ENCODE measurements around the gene KCNQ1OT1.

KCNQ1OT1 gene

GRCh38 chr11:2665526-2666400 lies 34.0 kb downstream of the KCNQ1OT1 start:
- no peak for DNase-seq

- no peak for DNase-seq
Observed at GRCh38 chr11:2664791-2665525, 34.8 kb downstream of the KCNQ1OT1 start.

- no peak for DNase-seq
Observed at GRCh38 chr11:2664376-2664775, 35.4 kb downstream of the KCNQ1OT1 start.

DNA sequence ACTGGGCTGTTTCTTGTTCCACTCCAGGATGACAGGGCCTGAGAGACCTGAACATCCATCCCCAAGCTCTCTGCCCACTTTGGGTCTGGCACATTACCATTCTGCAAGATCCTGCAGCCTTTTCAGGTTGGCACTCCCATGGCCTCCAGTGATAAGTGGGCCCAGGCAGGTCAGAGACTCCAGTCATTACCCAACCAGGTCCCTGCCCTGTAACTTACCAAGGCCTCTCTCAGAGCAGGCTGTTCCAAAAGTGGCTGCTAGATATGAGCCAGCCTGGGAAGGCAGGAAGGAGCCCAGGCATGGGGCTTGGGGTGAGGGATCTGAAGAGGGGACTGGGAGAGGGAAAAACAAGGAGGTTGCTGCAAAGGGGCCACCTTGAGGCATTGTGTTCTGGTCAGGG lies 35.9 kb downstream of the KCNQ1OT1 start:
- DNase-seq: no peak

DNA sequence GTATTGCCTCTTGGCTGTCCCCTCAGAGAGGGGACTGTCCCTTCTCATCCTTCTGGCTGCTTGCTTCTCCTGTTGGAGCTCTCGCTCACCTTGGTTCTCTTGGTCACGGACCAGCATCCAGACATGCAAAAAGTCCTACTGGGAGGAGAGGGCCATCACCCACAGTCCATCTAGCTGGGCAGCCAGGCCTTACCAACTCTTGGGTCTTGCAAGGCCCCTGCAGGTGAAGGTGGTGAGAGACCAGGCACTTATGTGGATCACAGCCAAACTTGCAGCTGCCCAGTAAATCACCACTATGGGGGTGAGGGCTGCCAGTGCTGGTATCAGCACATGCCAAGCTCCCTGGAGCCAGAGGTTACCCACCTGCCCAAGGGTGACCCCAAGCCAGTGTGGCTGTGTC lies 36.3 kb downstream of the KCNQ1OT1 start:
- DNase-seq: no peak

DNA sequence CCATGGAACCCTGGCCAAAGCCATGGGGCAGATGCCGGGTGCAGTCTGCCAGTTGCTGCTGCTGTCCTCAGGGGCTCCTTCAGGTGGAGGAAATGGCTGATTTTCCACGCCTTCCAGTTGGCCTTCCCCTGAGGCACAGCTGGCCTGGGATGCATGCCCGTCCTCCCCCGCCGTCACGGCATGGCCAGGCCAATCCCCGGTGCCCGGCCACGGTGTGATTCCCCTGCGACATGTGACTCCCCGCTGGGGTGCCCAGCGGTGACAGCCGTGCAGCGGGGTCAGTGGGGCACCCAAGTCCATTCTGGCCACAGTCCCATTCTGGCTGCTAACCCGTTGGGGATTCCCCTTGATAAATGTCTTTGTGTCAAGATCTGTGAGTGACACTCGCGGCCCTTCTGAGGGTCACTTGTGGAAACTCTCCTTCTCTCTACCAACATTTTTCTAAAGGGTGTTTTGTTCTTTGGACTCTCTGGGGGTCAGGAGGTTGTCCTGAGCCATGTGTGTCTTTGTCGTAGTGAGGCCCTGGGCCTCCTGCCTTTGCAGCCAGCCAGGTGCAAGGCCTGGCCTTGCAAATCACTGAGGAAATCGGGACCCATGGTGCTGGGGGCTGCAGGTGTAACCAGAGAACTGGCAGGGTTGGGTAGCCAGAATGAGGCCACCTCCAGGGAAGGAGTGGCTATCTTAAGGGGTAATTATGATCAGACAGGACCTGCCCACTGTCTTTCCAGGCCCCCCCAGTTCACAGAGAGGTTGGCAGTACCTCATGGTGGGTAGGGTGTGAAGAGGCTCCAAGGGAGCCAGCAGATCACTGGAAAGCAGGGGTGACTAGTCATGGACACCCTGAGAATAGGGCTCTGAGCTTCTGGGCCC lies 37.1 kb downstream of the KCNQ1OT1 start:
- no peak for DNase-seq

GRCh38 chr11:2662024-2662312 lies 37.8 kb downstream of the KCNQ1OT1 start:
- no peak for DNase-seq

- no peak for DNase-seq
Observed at GRCh38 chr11:2661173-2662023, 38.4 kb downstream of the KCNQ1OT1 start.

DNA sequence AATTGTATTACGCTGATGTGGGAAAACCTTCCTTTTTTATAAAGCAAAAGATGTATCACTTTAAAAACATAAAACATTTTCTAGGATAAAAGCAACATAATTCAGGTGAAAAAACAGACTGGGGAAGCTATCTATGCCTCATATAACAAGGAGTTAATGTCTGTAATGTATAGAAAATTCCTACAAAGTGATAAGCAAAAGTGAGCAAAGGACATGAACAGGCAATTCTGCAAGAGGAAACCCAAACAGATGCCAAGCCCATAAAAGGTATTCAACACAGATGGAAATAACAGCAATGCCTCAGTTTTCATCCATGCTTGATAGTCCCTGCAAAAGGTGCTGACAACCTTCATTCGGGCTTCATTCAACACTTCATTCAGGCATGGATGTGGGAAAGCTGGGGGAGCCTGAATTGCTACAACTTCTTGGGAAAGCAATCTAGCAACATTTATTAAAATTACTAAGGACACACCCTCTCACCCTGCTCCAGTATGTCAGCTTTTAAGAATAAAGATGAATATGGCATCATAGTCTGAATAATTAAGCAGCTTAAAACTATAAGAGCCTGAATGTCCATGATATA lies 39.3 kb downstream of the KCNQ1OT1 start:
- DNase-seq: no peak

DNA sequence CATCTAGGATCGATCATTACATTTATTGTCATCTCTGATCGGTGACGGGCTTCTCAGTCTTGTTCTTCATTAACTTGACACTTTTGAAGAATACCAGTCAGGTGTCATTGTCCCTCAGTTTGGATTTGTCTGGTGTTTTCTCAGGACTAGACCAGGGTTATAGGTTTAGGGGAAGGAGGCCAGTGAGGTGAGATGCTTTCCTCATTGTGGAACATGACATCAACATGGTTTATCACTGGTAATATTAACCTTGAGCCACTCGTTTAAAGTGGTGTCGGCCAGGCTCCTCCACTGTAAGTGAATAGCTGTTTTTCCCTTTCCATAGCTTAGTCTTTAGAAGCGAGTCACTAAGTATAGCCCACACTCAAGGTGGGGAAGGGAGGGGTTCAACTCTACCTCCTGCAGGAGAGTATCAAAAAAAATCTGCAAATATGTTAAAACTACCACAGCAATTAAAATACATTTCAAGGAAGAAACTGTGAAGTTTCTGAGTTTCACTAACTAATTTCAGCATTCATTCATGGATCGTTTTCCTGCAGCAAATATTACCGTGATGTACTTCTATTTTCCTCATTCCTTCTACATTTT lies 42.0 kb downstream of the KCNQ1OT1 start:
- no peak for DNase-seq

GRCh38 chr11:2656859-2657258 lies 42.9 kb downstream of the KCNQ1OT1 start:
- DNase-seq: no peak

GRCh38 chr11:2655834-2656622 lies 43.8 kb downstream of the KCNQ1OT1 start:
- no peak for DNase-seq

- DNase-seq: no peak
Observed at GRCh38 chr11:2655016-2655719, 44.6 kb downstream of the KCNQ1OT1 start.

DNA sequence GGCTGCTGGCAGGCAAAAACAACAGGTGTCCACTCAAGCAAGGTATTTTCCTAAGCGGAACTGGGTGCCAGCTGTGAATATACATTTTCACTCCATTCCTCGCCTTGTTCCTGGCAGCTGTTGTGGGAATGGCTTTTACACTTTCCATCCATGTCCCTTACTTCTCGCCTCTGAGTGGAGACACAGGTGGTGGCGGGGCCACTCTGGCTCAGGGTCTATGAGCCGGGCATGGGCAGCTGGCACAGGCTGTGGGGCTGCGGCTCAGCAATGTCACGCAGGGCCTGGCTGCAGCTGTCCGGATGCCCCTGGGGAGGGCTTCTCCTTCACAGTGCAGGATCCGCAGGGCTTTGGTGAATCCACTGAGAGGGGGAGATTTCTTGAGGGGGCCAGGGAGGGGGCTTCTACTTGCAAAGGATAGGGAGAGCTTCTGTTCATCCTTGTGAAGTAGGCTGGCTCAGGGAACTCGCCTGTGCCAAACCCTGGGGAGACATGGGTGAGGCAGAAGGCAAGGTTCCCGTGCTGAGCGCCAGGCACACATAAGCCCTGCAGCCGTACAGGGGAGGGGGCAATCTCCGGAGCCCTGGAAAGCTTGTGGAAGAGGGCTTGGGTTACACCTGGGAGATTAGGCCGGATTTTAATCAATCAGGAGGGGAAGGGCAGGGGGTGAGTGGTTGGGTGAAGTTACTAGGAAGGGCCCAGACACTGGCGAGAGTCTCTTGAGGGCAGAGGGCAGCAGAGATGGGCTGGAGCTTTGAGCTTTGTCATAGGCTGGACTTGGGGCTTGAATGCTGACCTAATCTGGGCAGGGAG lies 45.7 kb downstream of the KCNQ1OT1 start:
- no peak for DNase-seq

DNA sequence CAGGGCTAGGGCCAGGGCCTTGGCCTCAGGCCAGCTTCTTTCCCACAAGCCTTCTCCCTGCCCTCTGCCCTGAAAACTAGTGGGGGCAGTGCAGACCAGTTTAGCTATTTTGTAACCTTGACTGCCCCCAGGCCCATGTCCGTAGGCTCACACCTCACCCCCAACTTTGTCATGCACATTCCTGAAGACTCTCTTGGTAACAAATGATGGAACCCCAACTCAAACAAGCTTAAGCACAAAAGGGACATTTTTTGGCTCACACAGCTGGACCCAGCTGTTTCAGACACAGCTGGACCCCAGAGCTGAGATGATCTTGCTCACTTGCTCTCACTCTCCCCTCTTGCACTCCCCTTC lies 46.6 kb downstream of the KCNQ1OT1 start:
- DNase-seq: no peak

DNA sequence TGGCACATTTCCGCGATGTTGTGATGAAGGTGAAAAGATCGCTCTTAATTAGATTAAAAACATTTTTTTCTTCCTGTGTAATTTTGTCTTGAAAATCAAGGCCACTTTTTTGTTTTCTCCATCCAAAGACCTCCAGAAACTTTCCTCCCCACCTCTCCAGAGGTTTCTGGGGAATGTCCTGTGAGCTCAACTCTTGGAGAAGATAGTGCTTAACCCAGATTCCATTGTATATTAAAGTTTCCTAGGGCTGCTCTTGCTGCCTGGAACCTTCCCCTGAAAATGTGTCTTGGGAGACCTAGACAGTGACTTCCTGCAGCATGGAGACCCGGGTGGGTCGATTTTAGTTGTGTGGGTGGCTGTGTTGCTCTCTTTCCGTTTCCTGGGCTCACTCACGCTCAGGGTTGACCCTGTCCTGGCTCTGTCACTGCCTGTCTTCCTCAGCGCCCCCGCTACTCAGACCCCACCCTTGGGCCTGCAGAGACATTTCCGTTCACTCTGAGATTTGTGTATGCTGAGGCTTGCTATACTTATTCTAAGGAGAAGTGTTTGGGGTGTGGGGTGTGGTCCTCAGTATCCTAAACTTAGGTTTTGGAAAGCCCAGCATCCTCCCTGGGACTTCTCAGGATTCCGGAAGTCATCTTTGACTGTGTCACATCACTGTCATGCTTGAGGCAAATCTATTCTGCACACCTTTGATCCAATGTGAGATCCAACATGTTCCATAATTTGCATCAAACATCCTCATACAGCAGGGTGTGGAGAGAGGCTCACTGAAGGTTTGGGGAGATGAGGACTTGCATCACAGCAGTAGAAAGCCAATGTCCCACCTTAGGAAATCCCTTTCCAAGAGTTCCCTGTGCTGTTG lies 47.2 kb downstream of the KCNQ1OT1 start:
- no peak for DNase-seq

GRCh38 chr11:2651826-2652271 lies 47.9 kb downstream of the KCNQ1OT1 start:
- no peak for DNase-seq

DNA sequence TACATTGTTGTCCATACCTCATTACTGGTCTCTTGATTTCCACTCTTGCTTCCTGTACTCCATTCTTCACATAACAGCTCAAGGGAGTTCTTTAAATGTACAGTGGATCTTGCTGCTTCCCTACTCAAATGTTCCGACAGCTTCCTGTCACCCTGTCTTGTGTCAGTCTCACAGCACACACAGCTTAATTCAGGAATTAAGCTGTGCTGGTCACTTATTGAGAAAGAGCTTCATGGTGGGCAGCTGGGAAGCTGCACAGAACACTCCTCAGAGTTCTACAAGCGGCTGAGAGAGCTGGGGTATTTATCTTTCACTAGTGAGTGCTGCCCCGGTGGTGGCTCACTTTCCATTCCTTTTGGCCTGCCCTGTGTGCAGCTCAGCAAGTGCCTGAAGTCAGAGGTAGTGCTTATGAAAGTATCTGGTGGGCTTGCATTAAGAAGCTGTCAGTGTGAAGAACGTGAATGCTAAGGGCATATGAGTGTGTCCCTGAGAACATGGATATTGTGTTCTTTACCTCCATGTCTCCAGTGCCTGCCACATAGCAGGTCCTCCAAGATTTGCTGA lies 48.7 kb downstream of the KCNQ1OT1 start:
- no peak for DNase-seq
